NCI-H1092 (cell line): ENCODE data around the gene HACD4.

Experiments used
- DNase-seq: peaks from one replicate; lab custom pipeline; 2025; lab: John Stamatoyannopoulos, UW

The HACD4 gene, protein sequence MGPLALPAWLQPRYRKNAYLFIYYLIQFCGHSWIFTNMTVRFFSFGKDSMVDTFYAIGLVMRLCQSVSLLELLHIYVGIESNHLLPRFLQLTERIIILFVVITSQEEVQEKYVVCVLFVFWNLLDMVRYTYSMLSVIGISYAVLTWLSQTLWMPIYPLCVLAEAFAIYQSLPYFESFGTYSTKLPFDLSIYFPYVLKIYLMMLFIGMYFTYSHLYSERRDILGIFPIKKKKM

DNA sequence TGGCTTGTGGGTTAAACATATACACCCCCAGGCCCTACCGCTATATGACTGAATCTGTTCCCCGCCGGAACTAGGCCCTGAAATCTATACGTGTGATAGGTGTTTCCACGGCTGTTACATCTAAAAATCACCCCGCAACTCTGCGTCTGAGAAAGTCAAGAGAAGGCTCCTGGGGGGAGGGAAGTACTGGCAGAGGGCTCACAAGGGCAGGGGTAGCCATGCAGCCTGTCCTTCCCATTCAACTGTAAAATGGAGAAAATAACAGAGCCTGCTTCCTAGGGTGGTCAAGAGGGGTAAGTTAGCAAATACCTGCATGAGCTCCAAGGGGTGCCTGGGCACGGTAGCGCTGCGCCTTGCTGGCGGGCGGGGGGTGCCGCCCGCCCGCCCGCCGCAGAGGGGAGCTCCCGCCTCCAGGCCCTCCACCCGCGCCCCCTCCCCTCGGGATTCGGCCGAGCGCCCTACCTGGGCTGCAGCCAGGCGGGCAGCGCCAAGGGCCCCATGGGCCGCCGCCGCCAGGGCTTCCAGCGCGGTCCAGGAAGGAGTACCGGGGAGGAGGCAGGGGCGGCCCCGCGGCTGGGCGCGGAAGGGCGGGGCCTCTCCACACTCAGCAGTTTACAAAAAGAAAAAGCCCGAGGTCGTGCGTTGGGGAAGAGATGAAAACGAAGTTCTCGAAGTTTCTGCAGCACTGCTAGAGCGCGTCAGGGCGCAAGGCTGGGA, at the start of gene HACD4:
TSS of gene HACD4 (minus strand) at position 550 of the 717 bp plus-strand sequence. CDS start at position 500, 50 bp downstream.
- peak; percentile 17 for DNase-seq

DNA sequence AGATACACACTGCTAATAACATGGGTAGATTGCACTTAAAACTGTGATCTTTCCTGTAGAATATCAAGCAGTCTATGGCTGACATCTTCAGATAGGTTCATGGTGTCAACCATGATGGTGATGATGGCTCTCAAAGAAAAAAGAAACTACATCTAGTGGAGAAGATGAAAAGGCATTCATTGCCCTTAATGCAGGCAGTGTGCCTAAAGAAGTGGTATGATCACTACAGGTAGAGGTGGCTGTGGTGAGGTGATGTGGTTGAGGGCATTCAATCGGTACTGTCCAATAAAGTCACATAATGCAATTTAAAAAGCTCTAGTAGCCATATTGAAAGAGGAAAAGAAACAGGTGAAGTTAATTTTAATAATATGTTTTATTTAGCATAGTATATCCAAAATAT, 49.4 kb upstream of the HACD4 start:
- no peak for DNase-seq

DNA sequence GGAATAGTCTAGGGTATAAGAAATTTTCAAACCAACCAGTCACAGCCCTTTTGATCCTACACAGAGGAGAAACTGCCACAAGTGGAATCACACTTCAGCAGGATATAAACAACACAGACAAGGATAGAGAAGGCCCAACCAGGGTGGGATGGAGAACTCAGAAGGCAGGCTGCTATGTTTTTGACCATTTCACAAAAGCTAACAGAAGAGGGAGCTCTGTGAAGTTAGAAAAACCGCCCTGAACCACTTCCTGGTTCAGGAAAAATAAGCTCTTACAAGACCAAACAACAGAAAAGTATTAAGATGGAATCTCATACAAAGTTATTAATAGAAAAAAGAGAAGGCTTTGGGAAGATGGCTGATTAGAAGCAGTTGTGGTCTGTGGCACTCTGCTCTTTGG, 47.3 kb upstream of the HACD4 start:
- DNase-seq, result no peak

DNA sequence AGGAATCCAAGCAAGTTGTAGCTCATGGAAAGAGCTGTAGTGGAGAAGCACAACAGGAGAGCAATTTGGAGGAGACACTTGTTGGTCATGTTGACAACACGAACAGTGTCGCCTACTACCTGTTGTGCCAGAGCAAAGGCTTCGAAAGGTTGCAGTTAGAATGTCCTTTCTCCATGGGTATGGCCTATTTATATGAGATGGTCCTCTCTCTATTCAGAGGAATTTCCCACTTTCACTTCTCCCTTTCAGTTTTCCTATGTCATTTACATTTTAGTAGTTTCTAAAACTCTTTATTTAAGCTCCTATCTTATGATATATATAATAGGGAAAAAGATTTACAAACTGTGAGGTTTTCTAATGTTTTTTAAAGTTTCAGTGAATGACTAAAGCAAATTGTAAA, 46.3 kb upstream of the HACD4 start, which contains the start of gene IFNB1:
TSS of gene IFNB1 (minus strand) at position 162 of the 400 bp plus-strand sequence. CDS start at position 89, 73 bp downstream.
- DNase-seq, result no peak

DNA sequence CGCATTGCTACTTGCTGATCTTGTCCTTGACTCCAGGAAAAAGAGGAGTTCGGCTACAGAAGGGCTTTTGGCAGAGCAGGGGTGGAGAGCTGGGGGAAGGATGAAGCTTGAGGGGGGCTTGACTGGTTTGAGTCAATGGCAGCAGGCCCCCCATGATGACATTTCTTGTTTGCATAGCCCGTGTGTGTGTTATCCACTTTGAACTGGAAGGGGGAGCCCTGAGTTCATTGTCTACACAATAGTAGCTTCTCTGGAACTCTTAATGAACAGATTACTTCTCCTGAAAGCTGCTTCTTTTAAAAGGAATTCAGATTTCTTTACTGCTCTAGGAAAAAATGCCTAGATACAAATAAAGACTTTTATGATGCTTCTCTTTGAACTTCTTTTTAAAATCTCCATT, 44.0 kb upstream of the HACD4 start:
- no peak for DNase-seq

DNA sequence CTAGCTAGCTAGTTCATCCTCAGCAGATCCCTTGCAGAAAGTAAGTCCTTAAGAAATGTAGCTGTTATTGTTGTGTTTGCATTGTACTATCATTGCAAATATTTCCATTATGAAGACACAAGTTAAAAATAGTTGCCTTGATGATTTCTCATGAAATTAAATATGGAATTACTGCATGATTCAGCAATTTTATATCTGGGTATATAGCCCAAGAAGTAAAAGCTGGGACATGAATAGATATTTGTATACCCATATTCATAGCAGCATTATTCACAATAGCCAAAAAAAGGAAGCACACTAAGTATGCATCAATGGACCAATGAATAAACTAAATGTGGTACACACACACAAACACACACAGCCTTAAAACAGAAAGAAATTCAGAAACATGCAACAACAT, 39.5 kb upstream of the HACD4 start:
- no peak for DNase-seq

DNA sequence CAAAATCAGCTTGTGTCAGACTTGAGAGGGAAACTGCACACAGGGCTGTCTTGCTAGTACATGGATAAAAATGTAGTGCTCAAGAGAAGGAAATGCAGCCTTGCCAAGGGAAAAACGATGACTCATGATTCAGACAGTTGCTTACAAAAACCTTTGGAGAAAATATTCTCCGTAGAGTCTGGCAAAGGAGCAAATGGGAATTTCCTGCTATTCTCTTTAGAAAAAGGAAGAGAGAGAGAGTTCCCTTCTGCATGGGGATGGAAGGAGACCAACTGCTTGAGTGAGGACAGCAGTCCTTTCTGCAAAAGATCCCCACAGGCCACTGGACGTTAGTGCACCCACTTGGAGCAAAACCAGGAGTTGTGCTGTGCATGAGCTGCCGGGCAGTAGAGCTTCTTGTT, 38.7 kb upstream of the HACD4 start:
- DNase-seq, result no peak

DNA sequence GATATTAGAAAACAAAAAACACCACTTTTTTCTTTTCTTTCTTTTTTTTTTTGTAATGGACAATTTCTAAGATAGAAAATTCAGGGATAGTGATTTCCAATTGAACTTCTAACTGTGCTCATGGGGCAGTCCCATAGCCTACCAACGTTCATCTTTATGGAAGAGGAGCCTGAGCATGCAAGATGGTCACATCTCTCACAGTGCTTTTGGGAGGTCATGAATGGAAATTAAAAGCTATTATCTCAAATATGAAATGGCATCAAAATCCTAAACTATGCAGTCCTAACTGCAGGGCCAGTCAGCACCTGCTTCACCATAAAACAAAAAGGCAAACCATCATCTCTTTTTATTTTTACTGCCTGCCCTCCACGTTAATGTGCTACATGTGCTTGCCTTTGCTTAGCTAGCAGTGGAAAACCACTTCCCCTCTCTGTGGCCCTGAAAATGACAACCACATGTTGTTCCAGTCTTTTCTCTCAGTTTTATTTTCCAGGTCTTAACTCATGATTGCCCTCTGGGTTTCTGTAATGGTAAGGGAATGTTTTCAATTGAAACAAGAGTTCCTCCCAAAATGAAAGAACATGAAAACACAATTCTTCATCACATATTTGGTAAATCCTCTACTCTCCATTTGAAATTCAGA, 29.6 kb upstream of the HACD4 start:
- DNase-seq, result no peak

DNA sequence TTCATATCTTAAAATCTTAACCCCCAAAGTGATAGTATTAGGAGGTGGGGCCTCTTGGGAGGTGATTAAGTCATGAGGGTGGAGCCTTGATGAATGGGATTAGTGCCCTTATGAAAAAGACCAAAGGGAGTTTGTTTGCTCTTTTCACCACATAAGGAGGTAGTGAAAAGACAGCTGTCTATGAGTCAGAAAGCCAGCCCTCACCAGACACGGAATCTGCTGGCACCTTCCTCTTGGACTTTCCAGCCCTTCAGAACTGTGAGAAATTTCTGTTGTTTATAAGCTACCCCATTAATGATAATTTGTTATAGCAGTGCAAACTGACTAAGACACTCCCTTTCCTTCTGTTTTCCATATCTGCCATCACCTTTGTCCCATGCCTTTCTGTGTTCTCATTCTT, 25.5 kb upstream of the HACD4 start:
- DNase-seq, result no peak

DNA sequence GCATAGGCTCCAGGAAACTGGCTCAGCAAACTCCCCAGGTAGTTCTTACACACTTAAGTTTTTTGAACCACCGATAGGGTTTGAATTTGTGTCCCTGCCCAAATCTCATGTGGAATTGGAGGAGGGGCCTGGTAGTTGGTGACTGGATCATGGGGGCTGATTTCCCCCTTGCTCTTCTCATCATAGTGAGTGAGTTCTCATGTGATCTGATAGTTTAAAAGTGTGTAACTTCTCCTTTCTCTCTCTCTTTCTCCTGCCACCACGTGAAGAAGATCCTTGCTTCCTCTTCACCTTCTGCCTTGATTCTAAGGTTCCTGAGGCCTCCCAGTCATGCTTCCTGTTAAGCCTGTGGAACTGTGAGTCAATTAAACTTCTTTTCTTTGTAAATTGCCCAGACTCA, 22.4 kb upstream of the HACD4 start:
- no peak for DNase-seq

DNA sequence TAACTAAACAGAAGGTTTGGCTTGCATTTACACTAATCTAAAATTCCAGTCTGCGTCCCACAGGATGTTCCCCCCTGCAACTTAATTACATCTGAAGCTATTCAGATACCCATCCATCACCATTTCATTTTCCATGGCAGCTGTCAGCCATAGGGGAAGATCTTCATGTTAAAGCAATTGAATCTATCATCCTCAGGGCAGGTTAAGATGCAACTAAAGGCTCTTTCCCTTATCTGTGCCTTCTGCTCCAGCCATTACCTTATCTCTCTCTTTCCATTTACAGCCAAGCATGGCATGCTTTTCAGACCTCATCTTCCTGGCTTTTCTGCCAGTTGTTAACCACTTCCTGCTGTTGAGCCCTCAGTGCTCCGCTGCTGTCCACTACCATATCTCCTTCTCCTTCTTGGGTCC, 15.8 kb upstream of the HACD4 start:
- no peak for DNase-seq

DNA sequence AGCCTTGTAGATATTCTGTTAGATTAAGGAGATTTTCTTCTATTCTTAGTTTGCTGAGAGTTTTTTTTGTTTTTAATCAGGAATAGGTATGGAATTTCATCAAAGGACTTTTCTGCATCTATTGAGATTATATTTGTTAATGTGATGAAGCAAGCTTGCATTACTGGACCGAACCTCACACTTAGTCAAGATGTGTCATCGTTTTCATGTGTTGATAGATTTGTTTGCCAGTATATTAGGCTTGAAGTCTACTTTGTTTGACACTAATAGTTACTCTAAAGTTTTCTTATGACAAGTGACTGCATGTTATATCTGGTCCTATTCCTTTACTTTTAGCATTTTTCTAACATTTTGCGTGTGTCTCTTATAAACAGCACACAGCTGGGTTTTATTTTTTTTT, 12.4 kb upstream of the HACD4 start:
- no peak for DNase-seq

DNA sequence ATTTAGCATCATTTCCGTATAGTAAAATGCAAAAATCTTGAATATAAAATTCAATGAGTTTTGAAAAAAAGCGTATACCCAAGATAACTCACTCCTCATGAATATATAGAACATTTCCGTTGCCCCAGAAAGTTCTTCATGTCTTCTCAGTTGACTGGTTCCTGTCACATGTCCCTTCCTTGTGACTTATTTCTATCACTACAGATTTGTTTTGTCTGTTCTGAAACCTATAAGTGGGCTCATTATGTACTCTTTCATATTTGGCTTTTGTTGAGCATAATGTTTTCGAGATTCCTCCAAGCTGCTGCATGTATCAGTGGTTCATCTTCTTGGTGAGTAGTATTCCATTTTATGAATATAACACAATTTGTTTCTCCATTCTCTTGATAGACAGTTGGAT, 11.0 kb upstream of the HACD4 start:
- no peak for DNase-seq

DNA sequence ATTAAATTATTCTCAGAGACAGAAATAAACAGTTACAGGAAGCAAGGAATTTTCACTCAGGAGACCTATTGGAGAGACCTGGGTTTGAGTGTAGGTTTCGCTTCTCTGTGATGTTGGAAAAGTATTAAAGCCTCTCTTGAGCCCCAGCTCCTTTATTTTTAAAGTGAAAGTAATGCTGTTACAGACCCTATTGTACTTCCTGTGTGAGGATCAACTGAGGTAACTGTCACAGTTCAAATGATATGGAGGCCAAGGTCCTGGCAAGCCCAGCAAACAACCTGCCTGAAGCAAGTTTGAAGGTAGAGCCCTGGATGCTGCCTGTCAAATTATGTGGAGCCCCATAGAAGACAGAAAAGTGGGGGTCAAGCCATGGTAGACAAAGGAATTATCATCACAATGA, 7.9 kb upstream of the HACD4 start:
- no peak for DNase-seq

DNA sequence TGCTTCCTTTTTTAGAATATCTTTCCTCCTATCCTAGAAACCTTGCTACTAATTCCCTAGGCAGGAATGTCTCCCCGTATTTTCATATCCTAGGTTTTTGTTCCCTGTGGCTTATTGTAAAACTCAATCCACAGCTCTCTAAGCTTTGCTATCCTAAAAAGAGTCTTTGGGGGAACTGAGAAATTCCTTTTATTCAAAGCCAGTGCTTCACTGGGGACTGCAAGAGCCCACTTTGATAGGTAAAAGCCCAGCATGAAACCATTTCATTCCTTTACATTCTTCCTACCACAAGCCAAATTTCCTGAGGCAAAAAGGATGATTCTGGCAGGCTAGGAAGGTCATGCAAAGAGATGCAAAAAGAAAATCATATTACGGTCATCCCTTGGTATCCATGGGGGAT, 5.8 kb upstream of the HACD4 start:
- no peak for DNase-seq

DNA sequence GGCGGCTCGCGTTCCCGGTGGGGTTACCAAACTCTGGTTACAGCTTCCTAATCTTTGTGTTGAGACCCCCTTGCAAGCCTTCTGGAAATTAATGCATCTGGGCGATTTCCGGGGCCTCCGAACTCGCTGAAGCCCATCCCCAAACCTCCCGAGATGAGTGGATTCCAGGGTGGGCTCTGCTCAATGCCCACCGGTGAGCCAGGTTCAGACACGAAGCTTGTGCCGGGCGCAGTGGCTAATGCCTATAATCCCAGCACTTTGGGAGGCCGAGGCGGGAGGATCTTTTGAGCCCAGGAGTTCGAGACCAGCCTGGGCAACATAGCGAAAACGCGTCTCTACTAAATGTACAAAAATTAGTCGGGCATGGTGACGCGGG, 356 bp upstream of the HACD4 start:
- no peak for DNase-seq

DNA sequence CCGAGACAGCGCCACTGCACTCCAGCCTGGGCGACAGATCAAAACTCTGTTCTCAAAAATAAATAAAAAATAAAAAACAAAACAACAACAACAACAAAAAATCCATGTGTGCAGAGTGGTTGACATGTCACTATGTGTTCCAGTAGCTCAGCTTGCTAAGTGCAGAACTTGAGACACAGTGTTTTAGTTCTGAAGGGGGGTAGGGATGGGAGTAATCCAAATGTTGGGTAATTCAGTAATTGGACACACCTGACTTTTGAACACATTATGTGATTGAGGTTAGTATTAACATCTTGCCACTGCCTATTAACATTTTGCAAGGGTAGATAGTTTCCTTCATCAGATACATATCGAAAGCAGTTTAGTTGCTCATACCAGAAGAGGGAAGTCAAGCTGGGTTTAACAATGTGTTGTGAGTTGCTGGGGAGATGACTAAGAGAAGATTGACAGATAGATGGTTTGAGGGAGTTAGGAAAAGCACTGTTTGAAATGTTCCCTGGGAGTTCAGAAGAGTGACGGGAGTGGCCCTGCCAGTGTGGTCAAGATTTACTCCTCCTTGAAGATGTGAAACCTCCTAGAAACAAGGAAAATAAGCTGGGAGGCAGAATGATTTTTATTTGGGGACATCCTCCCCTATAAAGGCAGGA, 928 bp downstream of the HACD4 start:
- no peak for DNase-seq

DNA sequence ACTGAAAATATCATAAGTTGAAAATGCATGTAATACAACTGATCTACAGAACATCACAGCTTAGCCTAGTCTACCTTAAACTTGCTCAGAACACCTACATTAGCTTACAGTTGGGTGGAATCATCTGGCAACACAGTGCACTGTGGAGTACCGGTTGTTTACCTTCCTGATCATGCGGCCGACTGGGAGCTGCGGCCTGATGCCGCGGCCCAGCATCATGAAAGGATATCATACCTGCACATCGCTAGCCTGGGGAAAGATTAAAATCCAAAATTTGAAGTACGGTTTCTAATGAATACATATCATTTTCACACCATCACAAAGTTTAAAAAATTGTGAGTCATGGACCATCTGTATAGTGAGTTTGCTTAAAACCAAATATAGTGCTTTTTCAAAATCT, 1.8 kb downstream of the HACD4 start:
- DNase-seq, result no peak

DNA sequence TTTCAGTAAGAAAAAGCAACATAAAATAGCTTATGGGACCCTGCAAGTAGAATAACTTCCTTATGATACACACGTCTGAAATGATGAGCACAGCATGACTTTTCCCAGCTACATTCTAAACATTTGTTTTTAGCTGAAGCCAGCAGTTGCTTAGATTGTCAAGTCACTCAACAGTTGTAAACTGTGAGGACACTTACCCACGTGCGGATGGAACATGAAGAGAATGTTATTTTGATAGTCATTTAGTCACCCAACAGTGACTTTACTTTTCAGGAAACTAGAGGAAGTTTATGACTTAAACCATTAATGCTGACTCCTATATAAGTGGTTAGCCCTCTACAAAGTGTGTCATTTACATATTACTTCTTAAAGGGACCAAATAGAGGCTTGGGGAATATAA, 3.0 kb downstream of the HACD4 start:
- DNase-seq, result no peak

DNA sequence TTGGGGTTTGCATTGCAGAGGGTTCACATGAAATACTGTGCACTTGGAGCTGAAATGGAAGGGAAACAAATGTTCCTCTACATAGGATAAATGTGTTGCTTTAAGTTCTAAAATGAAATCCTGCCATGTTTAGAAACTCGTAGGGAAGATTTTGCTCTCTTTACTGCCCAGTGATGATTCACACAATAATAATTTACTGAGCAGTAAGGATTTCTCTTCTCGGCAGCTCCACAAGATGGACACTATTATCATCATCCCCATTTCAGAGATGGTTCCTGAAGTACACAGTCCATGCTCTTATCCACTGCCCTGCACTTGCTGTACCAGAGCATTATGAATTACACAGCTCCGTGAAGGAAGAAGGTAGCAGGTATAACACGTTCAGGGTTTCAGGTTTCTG, 4.1 kb downstream of the HACD4 start:
- DNase-seq, result no peak

DNA sequence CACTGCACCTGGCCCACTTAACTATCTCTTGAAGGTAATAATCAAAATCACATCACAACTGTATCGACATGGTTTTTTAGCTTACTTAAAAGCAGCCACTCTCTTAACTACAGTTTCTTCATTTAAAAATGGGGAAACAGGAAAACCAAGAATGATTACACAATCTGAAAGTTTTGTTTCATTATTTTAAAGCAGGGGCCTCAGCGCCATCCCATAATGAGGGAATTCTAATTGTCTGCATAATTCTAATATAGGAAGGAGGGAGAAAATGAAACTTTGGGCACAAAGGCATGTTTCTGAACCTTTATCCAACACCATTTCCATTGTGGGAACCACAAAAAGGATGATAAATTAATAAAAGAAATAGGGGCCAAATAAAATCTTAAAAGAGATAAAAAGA, 7.6 kb downstream of the HACD4 start:
- DNase-seq, result no peak

DNA sequence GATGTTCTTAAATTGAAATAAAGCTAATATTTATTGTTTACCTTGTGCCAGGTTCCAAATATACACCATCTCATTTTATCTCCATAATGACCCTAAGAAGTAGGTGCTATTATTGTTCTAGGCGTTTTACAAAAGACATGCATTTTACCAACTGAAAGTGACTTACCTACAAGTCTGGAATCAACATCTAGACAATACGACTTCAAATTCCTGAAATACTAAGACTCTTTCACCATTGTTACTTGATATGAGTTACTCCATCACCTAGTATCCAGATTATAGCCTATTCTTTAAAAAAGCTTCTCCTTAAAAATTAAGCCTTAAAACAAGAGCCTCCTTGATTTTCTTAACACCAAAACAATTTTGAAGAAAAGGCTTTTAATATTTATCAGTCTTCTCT, 13.3 kb downstream of the HACD4 start:
- DNase-seq, result no peak
